GM18951 (cell line): Measurements from ENCODE around the gene MRPS35.
"Not testable (repeated sequence)": the region's sequence is repeated elsewhere in the genome, so short reads cannot be mapped to it uniquely, and the experiment has no call there.

Experiments
- POLR2A ChIP-seq: IDR thresholded peaks from 4 replicates; pipeline ENCODE4 v1.6.1; 2011; ENCODE audit warnings: mild to moderate bottlenecking; ENCODE audit not compliant: insufficient read length, insufficient read depth; ENCODE audit errors: extremely low read depth
- in situ Hi-C: fragments of 300-500 bp; cut with MboI; formaldehyde crosslinking; loops from one replicate; pipeline ENCODE4 v1.12.0; 2022; ENCODE audit warnings: low sequenced_read_pairs, mixed read lengths, inconsistent platforms; ENCODE audit not compliant: unreplicated experiment

The MRPS35 gene

DNA sequence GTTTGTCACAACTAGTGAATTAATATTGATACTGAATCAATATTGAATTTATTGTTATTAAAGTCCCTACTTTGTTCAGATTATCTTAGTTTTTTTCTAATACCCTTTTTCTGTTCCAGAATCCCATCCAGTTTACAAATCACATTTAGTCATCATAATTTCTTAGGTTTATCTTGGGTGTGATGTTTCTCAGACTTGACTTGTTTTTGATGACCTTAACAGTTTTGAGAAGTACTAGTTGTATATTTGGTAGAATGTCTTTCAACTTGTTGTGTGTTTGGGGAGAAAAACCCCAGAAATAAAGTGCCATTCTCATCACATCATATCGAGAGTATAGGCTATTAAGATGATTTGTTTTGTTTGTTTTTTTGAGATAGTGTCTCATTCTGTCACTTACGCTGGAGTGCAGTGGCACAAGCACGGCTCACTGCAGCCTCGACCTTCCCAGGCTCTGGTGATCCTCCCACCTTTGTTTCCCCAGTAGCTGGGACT is 19.5 kb downstream of the MRPS35 start:
- in situ Hi-C loops, result loop anchor here (10.0 kb wide), 1 partner anchor 215 kb away; no protein-coding TSS in a partner anchor
- TF ChIP-seq POLR2A, result no peak

DNA sequence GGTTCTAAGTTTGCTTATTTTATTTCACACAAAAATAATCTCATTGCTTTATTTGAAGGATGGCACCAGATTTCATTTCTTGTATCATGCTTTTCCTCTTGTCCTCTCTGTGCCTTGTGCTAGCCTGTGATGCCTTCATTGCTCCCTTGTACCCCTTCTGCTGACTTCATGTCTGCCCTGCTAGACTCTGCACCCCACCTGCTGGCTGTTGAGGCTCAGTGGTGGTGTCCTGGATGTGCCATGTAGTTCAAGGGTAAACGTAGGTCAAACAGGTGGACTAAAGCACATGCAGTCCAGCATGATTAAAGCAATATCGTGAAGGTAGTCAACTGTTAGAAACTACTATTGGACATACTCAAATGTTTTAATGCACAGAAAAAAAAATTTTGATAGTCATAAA is 21.6 kb downstream of the MRPS35 start:
- in situ Hi-C loops, result loop anchor here (10.0 kb wide), 1 partner anchor 213 kb away; no protein-coding TSS in a partner anchor
- no peak for TF ChIP-seq POLR2A

DNA sequence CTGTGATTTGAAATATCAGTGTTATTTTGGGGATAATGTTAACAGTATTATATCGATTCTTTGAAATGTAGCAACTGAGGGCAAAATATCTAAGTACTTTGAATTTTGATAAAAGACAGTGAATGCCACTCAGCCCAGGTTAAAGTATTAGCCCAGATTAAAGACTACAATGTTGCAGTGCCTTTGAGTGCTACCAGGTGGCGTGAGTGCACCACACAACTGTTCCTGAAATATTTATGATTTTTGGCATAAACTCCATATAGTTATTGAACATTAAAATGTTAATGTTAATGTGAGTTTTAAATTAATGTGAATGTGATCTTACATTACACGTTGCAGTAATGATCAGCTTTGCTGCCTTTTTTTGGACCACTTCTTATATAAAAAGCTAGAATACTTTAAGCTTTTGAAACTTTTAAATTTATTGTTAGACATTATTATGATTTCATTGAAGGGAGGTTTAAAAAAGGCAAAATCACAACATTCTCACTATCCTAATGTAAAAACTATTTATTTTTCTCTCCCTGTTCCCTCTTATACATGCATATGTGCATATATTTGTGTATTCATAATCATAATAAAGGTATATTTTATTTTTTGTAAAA is 22.5 kb downstream of the MRPS35 start:
- in situ Hi-C loops, result loop anchor here (10.0 kb wide), 1 partner anchor 212 kb away; no protein-coding TSS in a partner anchor
- TF ChIP-seq POLR2A, result no peak

DNA sequence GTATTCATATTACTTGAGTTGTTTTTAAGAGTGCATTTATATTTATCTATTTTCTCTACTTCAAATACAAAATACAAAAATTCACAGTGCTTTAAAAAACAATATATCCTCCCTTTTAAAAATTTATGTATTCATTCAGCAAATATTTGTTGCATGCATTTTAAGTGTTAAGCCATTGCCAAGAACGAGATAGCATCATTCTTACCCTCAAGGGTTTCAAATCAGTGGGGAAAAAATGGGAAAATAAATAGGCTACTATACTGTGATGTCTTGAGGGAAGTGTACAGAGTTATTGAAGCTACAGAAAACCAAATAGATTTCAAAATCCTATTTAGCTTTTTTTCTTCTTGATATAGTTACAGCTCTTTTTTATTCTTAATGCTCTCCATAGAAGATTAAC is 23.2 kb downstream of the MRPS35 start:
- no peak for TF ChIP-seq POLR2A
- in situ Hi-C loops, result loop anchor here (10.0 kb wide), 1 partner anchor 211 kb away; no protein-coding TSS in a partner anchor

DNA sequence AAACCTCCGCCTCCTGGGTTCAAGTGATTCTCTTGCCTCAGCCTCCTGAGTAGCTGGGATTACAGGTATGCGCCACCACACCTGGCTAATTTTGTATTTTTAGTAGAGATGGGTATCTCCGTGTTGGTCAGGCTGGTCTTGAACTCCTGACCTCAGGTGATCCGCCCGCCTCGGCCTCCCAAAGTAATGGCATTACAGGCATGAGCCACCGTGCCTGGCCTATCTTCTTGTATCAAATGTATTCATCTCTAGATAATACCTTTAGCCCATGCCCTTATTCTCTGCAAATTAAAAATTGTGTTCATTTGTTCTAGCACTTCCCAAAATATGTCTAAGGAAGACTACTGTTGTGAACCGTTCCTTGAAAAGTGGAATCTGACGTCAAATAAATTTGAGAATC is 23.7 kb downstream of the MRPS35 start:
- in situ Hi-C loops, result loop anchor here (10.0 kb wide), 1 partner anchor 210 kb away; no protein-coding TSS in a partner anchor

DNA sequence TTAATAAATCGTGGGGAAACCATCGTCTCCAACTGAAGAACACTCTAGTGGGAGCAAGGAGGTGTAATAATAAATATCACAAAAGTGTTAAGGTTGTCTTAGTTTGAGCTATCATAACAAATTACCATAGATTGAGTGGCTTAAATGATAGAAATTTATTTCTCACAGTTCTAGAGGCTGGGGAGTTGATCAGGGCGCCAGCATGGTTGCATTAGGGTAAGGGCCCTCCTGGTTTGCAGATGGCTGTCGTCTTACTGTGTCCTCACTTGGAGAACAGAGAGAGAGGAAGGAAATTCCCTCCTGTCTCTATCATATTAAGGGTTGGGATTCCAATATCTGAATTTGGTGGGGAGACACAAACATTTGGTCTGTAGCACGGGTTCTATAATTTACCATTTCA is 33.0 kb downstream of the MRPS35 start:
- in situ Hi-C loops, result no loop called here
- TF ChIP-seq POLR2A, result no peak

DNA sequence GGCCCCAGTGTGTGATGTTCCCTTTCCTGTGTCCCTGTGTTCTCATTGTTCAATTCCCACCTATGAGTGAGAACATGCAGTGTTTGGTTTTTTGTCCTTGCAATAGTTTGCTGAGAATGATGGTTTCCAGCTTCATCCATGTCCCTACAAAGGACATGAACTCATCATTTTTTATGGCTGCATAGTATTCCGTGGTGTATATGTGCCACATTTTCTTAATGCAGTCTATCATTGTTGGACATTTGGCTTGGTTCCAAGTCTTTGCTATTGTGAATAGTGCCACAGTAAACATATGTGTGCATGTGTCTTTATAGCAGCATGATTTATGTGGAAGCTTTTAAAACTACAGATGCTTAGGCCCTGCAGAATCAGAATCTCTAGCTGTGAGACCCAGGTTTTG is 35.1 kb downstream of the MRPS35 start:
- in situ Hi-C loops, result not testable (repeated sequence)

DNA sequence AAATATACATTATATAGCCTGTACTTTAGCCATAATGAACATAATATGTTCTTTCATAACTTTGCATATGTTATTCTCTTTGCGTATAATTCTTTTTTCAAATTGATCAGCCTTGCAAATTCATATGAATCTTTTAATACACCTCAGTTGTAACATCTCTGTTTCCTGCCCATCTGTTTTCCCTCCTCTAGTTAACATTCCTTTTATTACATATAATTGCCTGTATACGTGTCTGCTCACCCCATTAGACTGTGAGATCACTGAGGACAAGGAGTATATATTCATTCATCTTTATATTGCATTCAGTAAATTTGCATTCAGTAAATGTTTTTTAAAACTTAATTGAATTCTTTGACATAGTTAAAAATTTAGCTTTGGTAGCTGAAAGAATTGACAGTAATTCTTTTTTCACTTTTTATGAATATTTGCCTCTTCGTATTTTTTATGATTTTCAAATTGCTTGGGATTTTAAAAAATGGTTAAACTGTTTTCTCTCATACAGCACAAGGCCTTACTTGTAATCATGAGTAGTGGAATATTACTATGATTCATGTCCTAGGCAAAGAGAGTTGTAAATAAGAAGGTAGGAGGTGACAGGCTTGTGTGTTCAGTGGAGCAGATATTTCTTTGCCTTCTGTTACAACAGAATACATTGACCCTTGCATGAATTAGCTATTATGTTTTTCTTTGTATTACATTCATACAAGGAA is 36.6 kb downstream of the MRPS35 start:
- TF ChIP-seq POLR2A, result no peak
- in situ Hi-C loops, result no loop called here

DNA sequence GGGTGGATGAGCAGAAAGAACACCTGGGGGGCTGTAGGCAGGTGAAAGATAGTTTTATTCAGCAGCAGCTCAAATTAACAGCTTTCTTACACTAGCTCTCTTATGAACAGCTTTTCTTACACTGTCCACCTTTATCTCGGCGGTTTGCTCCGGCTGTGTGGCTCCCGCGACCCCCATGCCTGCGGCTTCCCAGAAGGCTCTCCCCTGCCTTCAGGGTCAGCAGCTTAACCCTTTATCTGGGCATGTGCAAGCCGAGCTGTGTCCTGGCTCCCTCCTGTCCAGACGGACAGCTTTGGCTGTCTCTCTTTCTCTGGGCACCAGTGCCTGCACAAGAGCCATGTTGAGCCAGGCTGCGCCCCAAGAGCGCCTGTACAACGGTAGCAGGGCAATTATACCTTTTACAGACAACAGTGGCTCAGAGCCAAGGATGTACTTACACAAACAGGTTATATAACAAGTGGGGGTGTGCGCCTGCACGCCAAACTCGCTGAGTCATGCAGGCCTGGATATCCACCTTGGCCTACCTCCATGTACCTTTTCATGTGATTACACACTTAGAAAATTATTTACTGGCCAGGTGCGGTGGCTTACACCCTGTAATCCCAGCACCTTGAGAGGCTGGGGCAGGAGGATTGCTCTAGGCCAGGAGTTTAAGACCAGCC is 40.9 kb downstream of the MRPS35 start:
- TF ChIP-seq POLR2A, result no peak
- in situ Hi-C loops, result no loop called here

DNA sequence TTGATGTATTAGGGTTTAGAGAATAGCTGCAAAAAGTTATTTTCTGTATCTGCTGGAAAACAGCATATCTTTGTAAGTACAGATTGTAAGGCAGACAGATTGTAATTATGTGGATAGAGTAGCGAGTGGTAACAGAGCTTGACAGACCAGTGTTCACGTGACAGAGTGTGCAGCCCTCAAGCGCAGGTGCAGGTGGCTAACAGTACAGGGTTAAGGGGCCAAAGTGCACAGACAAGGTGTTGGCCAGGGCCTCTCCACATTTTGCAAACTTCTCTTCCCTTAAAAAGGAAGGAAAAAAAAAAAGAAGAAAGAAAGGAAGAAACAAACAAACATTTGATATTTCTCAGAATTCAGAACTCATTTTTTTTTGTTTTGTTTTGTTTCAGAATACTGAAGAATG is 44.2 kb downstream of the MRPS35 start:
- in situ Hi-C loops, result no loop called here
- TF ChIP-seq POLR2A, result no peak

DNA sequence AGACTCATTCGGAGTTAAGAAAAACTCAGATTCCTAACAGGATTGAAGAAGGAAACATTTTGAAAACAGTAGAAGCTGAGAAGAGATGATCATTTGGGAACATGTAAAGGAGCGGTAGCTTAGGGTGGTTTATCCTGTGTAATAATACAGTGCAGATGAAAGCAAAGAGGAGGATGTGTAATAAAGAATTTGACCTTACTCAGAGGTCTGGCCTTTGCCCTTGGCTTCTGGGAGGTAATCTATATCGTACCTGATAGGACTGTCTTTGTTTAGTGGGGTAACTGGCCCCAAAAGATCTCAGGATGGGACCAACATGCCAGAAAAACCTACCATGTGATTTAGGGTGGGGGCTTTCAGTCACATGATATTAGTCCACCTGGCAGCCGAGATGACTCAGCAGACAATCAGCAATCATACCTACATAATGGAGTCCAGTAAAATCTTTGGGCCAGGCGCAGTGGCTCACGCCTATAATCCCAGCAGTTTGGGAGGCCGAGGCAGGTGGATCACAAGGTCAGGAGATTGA is 46.1 kb downstream of the MRPS35 start:
- in situ Hi-C loops, result no loop called here
- no peak for TF ChIP-seq POLR2A

DNA sequence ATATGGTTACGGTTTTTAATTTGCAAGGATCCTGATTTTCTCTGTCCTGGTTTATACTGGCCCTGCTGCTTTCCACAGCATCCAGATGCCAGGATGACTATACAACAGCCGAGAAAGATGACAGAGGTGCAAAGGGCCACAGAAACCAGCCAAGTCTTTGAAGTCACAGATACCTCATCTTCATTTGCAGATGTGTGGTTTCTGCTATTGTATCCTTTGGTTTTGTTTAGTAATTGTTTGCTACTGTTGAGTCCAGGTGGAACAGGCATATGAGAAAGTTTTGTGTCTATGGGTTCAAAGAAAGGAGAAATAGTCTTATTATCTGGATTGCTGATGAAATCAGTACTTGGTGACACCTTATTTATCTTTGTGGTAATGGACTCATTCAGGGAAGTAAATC is 52.1 kb downstream of the MRPS35 start:
- in situ Hi-C loops, result no loop called here
- TF ChIP-seq POLR2A, result no peak

DNA sequence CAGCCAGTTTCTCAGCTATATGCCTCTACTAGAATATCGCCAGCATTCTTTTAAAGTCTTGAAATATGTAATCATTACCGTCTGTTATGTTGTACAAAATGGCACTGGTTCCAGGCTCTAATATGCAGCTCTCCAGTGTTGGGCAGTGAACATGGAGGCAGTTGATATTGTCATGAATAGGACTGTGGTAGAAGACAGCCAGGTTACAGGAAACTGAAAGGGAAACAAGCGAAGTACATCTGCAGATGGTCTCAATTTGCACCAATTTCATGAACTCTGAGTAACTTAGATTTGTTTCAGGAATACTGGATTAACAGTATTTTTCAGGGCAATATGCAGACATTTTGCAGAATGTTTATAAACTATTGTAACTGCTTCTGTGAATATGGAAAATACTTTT is 56.0 kb downstream of the MRPS35 start:
- in situ Hi-C loops, result no loop called here
- TF ChIP-seq POLR2A, result no peak
